Hepatocyte (in vitro differentiated cells): ENCODE measurements around the gene WDR4.

Source experiments
- EZH2phosphoT487 ChIP-seq: fragments of 200-600 bp; sonication (generic); IDR thresholded peaks from one replicate; pipeline ENCODE4 v1.6.1; 2018; ENCODE audit warnings: antibody characterized with exemption, mild to moderate bottlenecking, low read depth, moderate library complexity; ENCODE audit not compliant: unreplicated experiment, severe bottlenecking
- TF ChIP-seq, protein P1 (sequence below): fragments of 200-600 bp; sonication (generic); IDR thresholded peaks from 2 replicates; pipeline ENCODE4 v1.5.1; 2016; ENCODE audit warnings: antibody characterized with exemption, mild to moderate bottlenecking; ENCODE audit not compliant: poor library complexity

DNA sequence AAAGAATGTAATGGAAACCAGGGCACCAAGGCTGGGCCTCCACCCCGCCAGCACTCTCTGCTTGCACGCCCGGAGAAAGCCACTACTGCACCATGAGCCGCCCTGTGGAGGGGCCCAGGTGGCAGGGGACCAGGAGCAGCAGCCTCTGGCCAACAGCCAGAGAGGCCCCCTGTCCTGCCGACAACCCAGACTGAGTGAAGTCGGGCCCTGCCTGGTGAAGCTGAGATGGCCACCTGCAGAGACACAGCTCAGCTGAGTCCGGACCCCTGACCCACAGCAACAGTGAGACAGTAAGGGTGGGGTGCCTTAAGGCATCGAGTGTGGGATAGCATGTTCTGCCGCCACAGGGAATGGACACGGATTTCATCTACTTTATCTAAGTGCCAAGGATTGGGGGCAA lies 28.9 kb downstream of the WDR4 start:
- TF ChIP-seq, protein P1, sequence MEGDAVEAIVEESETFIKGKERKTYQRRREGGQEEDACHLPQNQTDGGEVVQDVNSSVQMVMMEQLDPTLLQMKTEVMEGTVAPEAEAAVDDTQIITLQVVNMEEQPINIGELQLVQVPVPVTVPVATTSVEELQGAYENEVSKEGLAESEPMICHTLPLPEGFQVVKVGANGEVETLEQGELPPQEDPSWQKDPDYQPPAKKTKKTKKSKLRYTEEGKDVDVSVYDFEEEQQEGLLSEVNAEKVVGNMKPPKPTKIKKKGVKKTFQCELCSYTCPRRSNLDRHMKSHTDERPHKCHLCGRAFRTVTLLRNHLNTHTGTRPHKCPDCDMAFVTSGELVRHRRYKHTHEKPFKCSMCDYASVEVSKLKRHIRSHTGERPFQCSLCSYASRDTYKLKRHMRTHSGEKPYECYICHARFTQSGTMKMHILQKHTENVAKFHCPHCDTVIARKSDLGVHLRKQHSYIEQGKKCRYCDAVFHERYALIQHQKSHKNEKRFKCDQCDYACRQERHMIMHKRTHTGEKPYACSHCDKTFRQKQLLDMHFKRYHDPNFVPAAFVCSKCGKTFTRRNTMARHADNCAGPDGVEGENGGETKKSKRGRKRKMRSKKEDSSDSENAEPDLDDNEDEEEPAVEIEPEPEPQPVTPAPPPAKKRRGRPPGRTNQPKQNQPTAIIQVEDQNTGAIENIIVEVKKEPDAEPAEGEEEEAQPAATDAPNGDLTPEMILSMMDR, result no peak
- TF ChIP-seq EZH2phosphoT487, result no peak
